Caco-2 (cell line): ENCODE measurements around the gene TRPV4. TPM values are rescaled to one million over a fixed set of nuclear protein-coding genes. Genes with fewer than 3 reads are reported as not detected.

Experiments
- BruUV-seq: library from RNA; stranded (reverse); fragments of 400-500 nt; replicated peaks from 2 replicates; lab custom pipeline; 2021; lab: Mats Ljungman, UMichigan
- CTCF ChIA-PET: fragments of 300-600 bp; sonication (Branson Sonifier 250); formaldehyde crosslinking; loops from one replicate; lab custom pipeline; 2022; ENCODE audit warnings: antibody characterized with exemption; lab: Charles Lee
- POLR2A ChIA-PET: fragments of 300-600 bp; sonication (Branson Sonifier 250); formaldehyde crosslinking; loops from one replicate; lab custom pipeline; 2022; ENCODE audit warnings: antibody characterized with exemption; lab: Charles Lee
- DNase-seq, 2 experiments: peaks; one replicate each; pipeline versions ENCODE4 v3.0.0 to v3.0.0-alpha.2; 2020 to 2022
- H3K27me3 ChIP-seq: replicated peaks from 2 replicates; pipeline ENCODE4 v1.6.0; 2011; ENCODE audit warnings: low read length; ENCODE audit not compliant: control insufficient read depth, insufficient read depth
- H3K36me3 ChIP-seq: 2 replicates; pipeline ENCODE4 v1.5.1; 2011; ENCODE audit warnings: low read length; ENCODE audit not compliant: control insufficient read depth, insufficient read depth
- H3K4me1 ChIP-seq: fragments of 250-450 bp; sonication (Bioruptor Pico); 2 replicates; pipeline ENCODE4 v1.5.1; 2020; ENCODE audit warnings: mild to moderate bottlenecking
- H3K4me3 ChIP-seq: 2 replicates; pipeline ENCODE4 v1.5.1; 2011; ENCODE audit warnings: low read depth, mild to moderate bottlenecking, control low read depth, low read length
- H3K9me3 ChIP-seq: fragments of 250-450 bp; sonication (Bioruptor Pico); 2 replicates; pipeline ENCODE4 v1.5.1; 2020; ENCODE audit warnings: mild to moderate bottlenecking, moderate library complexity
- H3K27ac Mint-ChIP-seq: one replicate; pipeline ENCODE4 v1.8.0; 2022; ENCODE audit warnings: mixed read lengths; ENCODE audit not compliant: unreplicated experiment
- H3K27me3 Mint-ChIP-seq: one replicate; pipeline ENCODE4 v1.8.0; 2022; ENCODE audit warnings: mixed read lengths; ENCODE audit not compliant: insufficient read depth, unreplicated experiment
- H3K36me3 Mint-ChIP-seq: one replicate; pipeline ENCODE4 v1.8.0; 2022; ENCODE audit warnings: mild to moderate bottlenecking, mixed read lengths; ENCODE audit not compliant: insufficient read depth, unreplicated experiment
- H3K4me1 Mint-ChIP-seq: one replicate; pipeline ENCODE4 v1.8.0; 2022; ENCODE audit warnings: low read depth, mixed read lengths; ENCODE audit not compliant: unreplicated experiment
- H3K4me3 Mint-ChIP-seq: one replicate; pipeline ENCODE4 v1.8.0; 2022; ENCODE audit warnings: mild to moderate bottlenecking, moderate library complexity, mixed read lengths; ENCODE audit not compliant: unreplicated experiment
- H3K9me3 Mint-ChIP-seq: one replicate; pipeline ENCODE4 v1.8.0; 2022; ENCODE audit warnings: mixed read lengths; ENCODE audit not compliant: unreplicated experiment
- intact Hi-C: fragments of 100-400 bp; cut with micrococcal nuclease; formaldehyde crosslinking; loops from one replicate; pipeline ENCODE4 v1.10.0; 2022; ENCODE audit not compliant: unreplicated experiment
- total RNA-seq: library from RNA; stranded (reverse); gene quantifications from 2 replicates; pipeline ENCODE4 v1.2.3, GENCODE V29; 2022
- TF ChIP-seq, protein P1 (sequence below), 2 experiments: fragments of 200-600 bp in 1 of 2; IDR thresholded peaks; 1 replicate in 1 of 2; 2 replicates in 1 of 2; pipeline versions ENCODE4 v1.5.1 to v1.8.0; 2011 to 2022; ENCODE audit warnings: antibody characterized with exemption in 1 of 2, control low read depth in 1 of 2, inconsistent platforms in 1 of 2, low read depth in 1 of 2, low read length in 1 of 2, mild to moderate bottlenecking in 1 of 2, moderate library complexity in 1 of 2; ENCODE audit not compliant: insufficient read depth in 1 of 2, severe bottlenecking in 1 of 2, unreplicated experiment in 1 of 2

Gene TRPV4
- total RNA-seq, 1 experiment from 2014 or later: not detected

DNA sequence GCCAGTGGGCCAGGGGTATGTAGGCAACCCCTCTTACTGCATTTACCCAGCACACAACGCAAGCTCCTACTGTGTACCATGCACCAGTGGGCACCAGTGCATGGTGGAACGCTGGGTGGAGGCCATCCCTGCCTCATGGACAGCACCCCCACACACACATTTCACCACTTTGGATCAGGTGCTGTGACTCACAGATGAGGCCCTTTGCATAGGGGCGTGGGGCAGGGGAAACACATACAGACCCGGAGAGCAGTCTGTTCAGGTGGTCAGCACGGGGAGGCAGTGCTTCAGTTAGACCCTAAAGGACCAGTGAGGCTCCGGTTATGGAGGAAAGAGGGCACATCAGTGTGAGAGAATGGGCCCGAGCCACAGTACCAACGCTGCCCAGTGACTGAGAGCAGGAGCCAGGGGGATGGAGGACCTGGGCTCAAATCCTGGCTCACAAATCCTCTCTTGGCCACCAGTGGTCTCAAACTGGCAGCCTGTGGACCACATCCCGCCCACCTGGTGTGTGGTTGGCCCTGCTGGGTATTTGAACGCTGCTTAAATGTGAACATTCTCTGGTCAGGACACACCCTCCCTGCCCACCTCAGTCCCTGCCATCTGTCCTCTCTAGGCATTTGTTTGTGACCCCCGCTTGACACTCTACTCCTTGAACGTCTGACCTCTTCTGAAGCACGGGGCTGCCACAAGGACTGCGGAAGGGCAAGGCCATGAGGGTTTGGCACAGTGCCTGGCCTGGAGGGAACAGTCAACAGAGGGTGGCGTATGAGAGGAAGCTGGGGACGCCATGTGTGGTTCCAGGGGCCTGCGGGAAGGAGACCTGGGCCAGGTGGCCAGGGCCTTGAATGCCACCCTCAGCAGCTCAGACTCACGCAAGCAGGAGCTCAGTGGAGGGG, 72.9 kb downstream of the TRPV4 start:
- Mint-ChIP-seq H3K9me3 (peaks cover 10% of the 10 kb centered on the region), H3K27me3 (no peaks in the 10 kb centered on the region), H3K4me3 (no peak overlapping the region), H3K4me1 (no peaks in the 10 kb centered on the region), H3K36me3 (peaks cover 28% of the 10 kb centered on the region), H3K27ac (no peak overlapping the region)
- peak in 1 of 2 experiments; percentile 14 for DNase-seq
- no TSS peak for BruUV-seq
- intact Hi-C loops: no loop called here
- H3K27me3 ChIP-seq: no peaks in the 10 kb centered on the region
- ChIA-PET POLR2A (no interaction called here), CTCF (no interaction called here)
- H3K4me3 ChIP-seq: no peak overlapping the region
- H3K4me1 ChIP-seq: no peaks in the 10 kb centered on the region
- H3K9me3 ChIP-seq: peaks cover 16% of the 10 kb centered on the region
- TF ChIP-seq, protein P1, sequence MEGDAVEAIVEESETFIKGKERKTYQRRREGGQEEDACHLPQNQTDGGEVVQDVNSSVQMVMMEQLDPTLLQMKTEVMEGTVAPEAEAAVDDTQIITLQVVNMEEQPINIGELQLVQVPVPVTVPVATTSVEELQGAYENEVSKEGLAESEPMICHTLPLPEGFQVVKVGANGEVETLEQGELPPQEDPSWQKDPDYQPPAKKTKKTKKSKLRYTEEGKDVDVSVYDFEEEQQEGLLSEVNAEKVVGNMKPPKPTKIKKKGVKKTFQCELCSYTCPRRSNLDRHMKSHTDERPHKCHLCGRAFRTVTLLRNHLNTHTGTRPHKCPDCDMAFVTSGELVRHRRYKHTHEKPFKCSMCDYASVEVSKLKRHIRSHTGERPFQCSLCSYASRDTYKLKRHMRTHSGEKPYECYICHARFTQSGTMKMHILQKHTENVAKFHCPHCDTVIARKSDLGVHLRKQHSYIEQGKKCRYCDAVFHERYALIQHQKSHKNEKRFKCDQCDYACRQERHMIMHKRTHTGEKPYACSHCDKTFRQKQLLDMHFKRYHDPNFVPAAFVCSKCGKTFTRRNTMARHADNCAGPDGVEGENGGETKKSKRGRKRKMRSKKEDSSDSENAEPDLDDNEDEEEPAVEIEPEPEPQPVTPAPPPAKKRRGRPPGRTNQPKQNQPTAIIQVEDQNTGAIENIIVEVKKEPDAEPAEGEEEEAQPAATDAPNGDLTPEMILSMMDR (IDR thresholded peaks at IDR 0.05; ENCODE audit: insufficient read depth in 1 of 2, low read depth in 1 of 2, low read length in 1 of 2, severe bottlenecking in 1 of 2, unreplicated experiment in 1 of 2): no peak
- H3K36me3 ChIP-seq: peaks cover 2% of the 10 kb centered on the region; the same call in 1 of the 2 replicates

DNA sequence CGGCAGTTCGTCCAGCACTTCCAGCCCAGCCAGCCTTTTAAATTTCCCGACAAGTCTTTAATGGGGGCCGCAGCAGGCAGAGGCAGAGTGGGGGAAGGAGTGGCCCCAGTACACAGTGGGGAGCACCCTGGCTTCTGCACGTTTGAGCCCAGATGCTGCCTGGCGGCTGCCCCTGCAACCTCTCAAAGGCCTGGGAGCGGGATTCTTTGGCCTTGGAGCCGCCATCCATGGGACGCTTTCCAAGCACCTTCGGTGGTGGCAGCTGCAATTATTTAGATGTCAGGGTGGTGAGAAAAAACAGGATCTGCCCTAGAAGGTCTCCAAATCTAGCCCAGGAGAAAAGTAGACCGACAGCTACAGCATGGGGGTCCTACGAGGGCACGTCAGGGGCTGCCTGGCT, 73.6 kb downstream of the TRPV4 start:
- H3K27me3 ChIP-seq: no peaks in the 10 kb centered on the region
- H3K4me1 ChIP-seq: no peaks in the 10 kb centered on the region
- TF ChIP-seq, protein P1 (IDR thresholded peaks at IDR 0.05; ENCODE audit: insufficient read depth in 1 of 2, low read depth in 1 of 2, low read length in 1 of 2, severe bottlenecking in 1 of 2, unreplicated experiment in 1 of 2): no peak
- intact Hi-C loops: no loop called here
- H3K4me3 ChIP-seq: no peak overlapping the region
- H3K9me3 ChIP-seq: peaks cover 16% of the 10 kb centered on the region
- H3K4me1 Mint-ChIP-seq: no peaks in the 10 kb centered on the region
- DNase-seq: peak in 1 of 2 experiments; percentile 0
- no peak overlapping the region for H3K4me3 Mint-ChIP-seq
- POLR2A ChIA-PET: no interaction called here
- no peaks in the 10 kb centered on the region for H3K27me3 Mint-ChIP-seq
- no peak overlapping the region for H3K27ac Mint-ChIP-seq
- BruUV-seq: no TSS peak
- peaks cover 2% of the 10 kb centered on the region; the same call in 1 of the 2 replicates for H3K36me3 ChIP-seq
- CTCF ChIA-PET: no interaction called here
- peaks cover 25% of the 10 kb centered on the region for H3K36me3 Mint-ChIP-seq
- peaks cover 10% of the 10 kb centered on the region for H3K9me3 Mint-ChIP-seq

DNA sequence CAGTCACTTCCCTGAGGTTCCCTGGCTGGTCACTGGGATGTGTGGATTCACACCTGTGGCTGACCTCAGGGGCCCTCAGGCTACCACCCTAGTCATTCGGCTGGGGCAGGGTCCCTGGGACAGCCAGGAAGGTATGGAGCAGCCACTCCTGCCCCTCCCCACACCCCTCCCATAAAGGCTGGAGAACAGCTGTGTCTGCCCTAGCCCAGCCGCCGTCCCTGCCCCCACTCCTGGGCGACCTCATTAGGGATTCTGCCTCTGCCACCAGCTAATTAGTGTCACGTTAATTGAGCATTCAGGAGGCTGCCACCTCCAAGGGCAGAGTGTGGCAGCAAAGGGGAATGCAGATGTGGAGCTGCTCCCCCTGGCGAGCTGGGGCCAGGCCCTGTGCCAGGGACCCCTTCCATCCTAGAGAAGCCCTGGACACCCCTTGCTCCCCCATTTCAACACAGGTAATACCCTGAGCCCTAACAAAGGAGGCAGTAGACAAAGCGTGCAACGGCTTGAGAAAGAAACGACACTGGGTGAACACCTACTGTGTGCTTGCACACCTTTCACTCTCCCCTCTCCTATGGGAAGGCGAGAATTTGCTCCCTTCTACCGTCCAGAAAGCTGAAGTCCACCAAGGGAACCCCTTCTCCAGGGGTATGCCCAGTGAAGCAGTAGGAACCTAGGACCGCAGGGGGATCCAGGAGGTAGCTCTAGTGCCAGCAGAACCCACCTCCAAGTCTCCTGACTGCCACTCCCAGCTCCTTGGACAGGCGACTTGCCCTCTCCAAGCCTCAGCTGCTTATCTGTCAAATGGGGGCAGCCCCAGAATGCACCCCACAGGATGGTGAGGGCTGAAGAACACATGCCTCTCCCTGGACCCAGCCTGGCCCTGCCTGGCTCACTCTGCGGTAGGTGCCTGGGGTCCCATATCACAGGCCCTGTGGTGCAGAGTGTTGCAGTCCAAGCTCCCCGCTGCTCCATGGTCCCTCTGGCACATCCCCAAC, 74.5 kb downstream of the TRPV4 start:
- BruUV-seq: no TSS peak
- no peaks in the 10 kb centered on the region for H3K27me3 Mint-ChIP-seq
- DNase-seq: peak in 1 of 2 experiments; percentile 25
- Histone ChIP-seq H3K4me1 (no peaks in the 10 kb centered on the region), H3K36me3 (peaks cover 2% of the 10 kb centered on the region; the same call in 1 of the 2 replicates), H3K9me3 (peaks cover 16% of the 10 kb centered on the region), H3K27me3 (no peaks in the 10 kb centered on the region), H3K4me3 (no peak overlapping the region)
- ChIA-PET CTCF (interaction anchor here (0.9 kb wide), 1 partner anchor 21 kb away, joined by 6 read pairs; no protein-coding TSS in a partner anchor), POLR2A (no interaction called here)
- intact Hi-C loops: no loop called here
- peaks cover 25% of the 10 kb centered on the region for H3K36me3 Mint-ChIP-seq
- H3K4me3 Mint-ChIP-seq: no peak overlapping the region
- no peaks in the 10 kb centered on the region for H3K4me1 Mint-ChIP-seq
- H3K9me3 Mint-ChIP-seq: peaks cover 10% of the 10 kb centered on the region
- no peak overlapping the region for H3K27ac Mint-ChIP-seq
- TF ChIP-seq, protein P1 (IDR thresholded peaks at IDR 0.05; ENCODE audit: insufficient read depth in 1 of 2, low read depth in 1 of 2, low read length in 1 of 2, severe bottlenecking in 1 of 2, unreplicated experiment in 1 of 2): no peak
